ENCODE results near the gene KCNH2. TPM values are rescaled to one million over a fixed set of nuclear protein-coding genes. Genes with fewer than 3 reads are reported as not detected.

Gene KCNH2
- total and polyA plus RNA-seq, 10 of the 15 experiments (the other 5 are each of a cell fraction or from before 2014, with no cell fraction given), result 0.04 to 0.24 (median 0.17) TPM; not detected in 6

DNA sequence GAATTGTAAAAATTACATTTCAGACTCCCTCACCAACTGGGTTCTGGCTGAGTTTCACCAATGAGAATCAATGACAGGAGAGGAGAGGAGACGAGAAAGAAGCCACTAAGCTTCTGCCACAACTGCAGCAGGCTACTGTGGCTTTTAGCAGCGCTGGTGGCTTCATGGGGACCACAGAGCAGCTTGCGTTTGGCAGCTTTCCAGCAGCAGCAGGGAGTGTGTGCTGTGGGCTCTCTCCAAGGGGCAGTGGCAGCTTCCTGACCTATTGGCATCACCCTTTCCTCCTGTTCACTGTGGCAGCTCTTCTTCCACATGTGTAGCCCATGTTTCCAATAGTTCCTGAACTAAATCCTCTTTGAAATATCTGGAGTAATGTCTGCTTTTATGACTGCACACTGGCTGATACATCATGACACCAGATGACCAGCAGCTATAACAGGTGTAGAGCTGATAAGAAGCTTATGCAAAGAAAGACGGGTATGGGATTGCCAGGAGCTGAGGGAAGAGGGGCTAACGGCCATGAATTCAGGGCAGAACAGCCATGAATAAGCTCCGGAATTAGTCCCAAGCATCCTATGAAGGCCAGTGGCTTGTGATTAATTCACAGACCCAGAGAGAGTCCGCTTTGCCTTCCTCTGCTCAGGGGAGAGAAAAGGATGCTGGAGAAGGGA, 46.8 kb downstream of the KCNH2 start:
- H3K4me1 ChIP-seq (ENCODE audit: control insufficient read depth, insufficient read depth, low read length), result no peaks in the 10 kb centered on the region
- SMC1A ChIA-PET (ENCODE audit: uncharacterized antibody, unreplicated experiment), result no interaction called here
- no TSS peak for BruUV-seq (replicated peaks)
- no peaks in the 10 kb centered on the region for H3K9me3 ChIP-seq (replicated peaks; ENCODE audit: control insufficient read depth, insufficient read depth, low read length)
- H3K36me3 ChIP-seq (ENCODE audit: control insufficient read depth in 2 of 2, insufficient read depth in 2 of 2, low read length in 1 of 2), result no peaks in the 10 kb centered on the region
- WGBS (ENCODE audit: insufficient coverage, insufficient replicate concordance, low lambda C conversion rate, missing lambda C conversion rate), result 7% methylated on average over 7 of the region's 7 CpGs
- POLR2A ChIA-PET, result no interaction called here
- no peaks in the 10 kb centered on the region for H3K79me2 ChIP-seq (ENCODE audit: control insufficient read depth, insufficient read depth, low read length)
- ATAC-seq, result no peak
- no peak overlapping the region for H2AFZ ChIP-seq (ENCODE audit: control insufficient read depth, low read depth, low read length)
- in situ Hi-C loops (cut with MboI) (no loop called here), intact Hi-C loops (cut with micrococcal nuclease; ENCODE audit: unreplicated experiment) (no loop called here)
- no peak overlapping the region for H3K27ac ChIP-seq (ENCODE audit: control insufficient read depth, insufficient read depth)
- no peak for FAIRE-seq
- RAD21 ChIA-PET (ENCODE audit: unreplicated experiment), result no interaction called here
- DNase-seq (ENCODE audit: low read depth, low spot score), result no peak
- H3K27me3 ChIP-seq (replicated peaks in 1 of 2; ENCODE audit: control insufficient read depth in 2 of 2, insufficient read depth in 2 of 2, low read length in 1 of 2), result peaks cover 0 to 2% of the 10 kb centered on the region in 2 experiments; a peak in 2 of 4 replicates
- H3K4me3 ChIP-seq, result no peak overlapping the region
- H4K20me1 ChIP-seq (ENCODE audit: control insufficient read depth, insufficient read depth), result no peaks in the 10 kb centered on the region
- CTCF ChIA-PET, result interaction anchor here (0.9 to 1.9 kb wide), 2 partner anchors 33 to 53 kb away, joined by 3 to 7 read pairs; no protein-coding TSS in a partner anchor
- H3K9ac ChIP-seq (ENCODE audit: control insufficient read depth, insufficient read depth, low read length), result no peak overlapping the region
- H3K4me2 ChIP-seq (ENCODE audit: control insufficient read depth, insufficient read depth), result no peak overlapping the region
- TF ChIP-seq ZNF622 (IDR thresholded peaks at IDR 0.05) (no peak), DPF2 (IDR thresholded peaks at IDR 0.05) (no peak), HDGF (IDR thresholded peaks at IDR 0.05) (no peak), SIN3A (IDR thresholded peaks at IDR 0.05; ENCODE audit: low read depth, low read length) (no peak), RCOR1 (conservative IDR thresholded peaks at IDR 0.05; ENCODE audit: low read depth, low read length) (no peak)
- TF ChIP-seq, protein P1, sequence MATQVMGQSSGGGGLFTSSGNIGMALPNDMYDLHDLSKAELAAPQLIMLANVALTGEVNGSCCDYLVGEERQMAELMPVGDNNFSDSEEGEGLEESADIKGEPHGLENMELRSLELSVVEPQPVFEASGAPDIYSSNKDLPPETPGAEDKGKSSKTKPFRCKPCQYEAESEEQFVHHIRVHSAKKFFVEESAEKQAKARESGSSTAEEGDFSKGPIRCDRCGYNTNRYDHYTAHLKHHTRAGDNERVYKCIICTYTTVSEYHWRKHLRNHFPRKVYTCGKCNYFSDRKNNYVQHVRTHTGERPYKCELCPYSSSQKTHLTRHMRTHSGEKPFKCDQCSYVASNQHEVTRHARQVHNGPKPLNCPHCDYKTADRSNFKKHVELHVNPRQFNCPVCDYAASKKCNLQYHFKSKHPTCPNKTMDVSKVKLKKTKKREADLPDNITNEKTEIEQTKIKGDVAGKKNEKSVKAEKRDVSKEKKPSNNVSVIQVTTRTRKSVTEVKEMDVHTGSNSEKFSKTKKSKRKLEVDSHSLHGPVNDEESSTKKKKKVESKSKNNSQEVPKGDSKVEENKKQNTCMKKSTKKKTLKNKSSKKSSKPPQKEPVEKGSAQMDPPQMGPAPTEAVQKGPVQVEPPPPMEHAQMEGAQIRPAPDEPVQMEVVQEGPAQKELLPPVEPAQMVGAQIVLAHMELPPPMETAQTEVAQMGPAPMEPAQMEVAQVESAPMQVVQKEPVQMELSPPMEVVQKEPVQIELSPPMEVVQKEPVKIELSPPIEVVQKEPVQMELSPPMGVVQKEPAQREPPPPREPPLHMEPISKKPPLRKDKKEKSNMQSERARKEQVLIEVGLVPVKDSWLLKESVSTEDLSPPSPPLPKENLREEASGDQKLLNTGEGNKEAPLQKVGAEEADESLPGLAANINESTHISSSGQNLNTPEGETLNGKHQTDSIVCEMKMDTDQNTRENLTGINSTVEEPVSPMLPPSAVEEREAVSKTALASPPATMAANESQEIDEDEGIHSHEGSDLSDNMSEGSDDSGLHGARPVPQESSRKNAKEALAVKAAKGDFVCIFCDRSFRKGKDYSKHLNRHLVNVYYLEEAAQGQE (IDR thresholded peaks at IDR 0.05; ENCODE audit: low read depth, low read length), result no peak
- TF ChIP-seq, protein P2, sequence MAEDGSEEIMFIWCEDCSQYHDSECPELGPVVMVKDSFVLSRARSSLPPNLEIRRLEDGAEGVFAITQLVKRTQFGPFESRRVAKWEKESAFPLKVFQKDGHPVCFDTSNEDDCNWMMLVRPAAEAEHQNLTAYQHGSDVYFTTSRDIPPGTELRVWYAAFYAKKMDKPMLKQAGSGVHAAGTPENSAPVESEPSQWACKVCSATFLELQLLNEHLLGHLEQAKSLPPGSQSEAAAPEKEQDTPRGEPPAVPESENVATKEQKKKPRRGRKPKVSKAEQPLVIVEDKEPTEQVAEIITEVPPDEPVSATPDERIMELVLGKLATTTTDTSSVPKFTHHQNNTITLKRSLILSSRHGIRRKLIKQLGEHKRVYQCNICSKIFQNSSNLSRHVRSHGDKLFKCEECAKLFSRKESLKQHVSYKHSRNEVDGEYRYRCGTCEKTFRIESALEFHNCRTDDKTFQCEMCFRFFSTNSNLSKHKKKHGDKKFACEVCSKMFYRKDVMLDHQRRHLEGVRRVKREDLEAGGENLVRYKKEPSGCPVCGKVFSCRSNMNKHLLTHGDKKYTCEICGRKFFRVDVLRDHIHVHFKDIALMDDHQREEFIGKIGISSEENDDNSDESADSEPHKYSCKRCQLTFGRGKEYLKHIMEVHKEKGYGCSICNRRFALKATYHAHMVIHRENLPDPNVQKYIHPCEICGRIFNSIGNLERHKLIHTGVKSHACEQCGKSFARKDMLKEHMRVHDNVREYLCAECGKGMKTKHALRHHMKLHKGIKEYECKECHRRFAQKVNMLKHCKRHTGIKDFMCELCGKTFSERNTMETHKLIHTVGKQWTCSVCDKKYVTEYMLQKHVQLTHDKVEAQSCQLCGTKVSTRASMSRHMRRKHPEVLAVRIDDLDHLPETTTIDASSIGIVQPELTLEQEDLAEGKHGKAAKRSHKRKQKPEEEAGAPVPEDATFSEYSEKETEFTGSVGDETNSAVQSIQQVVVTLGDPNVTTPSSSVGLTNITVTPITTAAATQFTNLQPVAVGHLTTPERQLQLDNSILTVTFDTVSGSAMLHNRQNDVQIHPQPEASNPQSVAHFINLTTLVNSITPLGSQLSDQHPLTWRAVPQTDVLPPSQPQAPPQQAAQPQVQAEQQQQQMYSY (CRISPR knock-in tag; IDR thresholded peaks at IDR 0.05), result no peak
- TF ChIP-seq, protein P3, sequence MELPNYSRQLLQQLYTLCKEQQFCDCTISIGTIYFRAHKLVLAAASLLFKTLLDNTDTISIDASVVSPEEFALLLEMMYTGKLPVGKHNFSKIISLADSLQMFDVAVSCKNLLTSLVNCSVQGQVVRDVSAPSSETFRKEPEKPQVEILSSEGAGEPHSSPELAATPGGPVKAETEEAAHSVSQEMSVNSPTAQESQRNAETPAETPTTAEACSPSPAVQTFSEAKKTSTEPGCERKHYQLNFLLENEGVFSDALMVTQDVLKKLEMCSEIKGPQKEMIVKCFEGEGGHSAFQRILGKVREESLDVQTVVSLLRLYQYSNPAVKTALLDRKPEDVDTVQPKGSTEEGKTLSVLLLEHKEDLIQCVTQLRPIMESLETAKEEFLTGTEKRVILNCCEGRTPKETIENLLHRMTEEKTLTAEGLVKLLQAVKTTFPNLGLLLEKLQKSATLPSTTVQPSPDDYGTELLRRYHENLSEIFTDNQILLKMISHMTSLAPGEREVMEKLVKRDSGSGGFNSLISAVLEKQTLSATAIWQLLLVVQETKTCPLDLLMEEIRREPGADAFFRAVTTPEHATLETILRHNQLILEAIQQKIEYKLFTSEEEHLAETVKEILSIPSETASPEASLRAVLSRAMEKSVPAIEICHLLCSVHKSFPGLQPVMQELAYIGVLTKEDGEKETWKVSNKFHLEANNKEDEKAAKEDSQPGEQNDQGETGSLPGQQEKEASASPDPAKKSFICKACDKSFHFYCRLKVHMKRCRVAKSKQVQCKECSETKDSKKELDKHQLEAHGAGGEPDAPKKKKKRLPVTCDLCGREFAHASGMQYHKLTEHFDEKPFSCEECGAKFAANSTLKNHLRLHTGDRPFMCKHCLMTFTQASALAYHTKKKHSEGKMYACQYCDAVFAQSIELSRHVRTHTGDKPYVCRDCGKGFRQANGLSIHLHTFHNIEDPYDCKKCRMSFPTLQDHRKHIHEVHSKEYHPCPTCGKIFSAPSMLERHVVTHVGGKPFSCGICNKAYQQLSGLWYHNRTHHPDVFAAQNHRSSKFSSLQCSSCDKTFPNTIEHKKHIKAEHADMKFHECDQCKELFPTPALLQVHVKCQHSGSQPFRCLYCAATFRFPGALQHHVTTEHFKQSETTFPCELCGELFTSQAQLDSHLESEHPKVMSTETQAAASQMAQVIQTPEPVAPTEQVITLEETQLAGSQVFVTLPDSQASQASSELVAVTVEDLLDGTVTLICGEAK (IDR thresholded peaks at IDR 0.05; ENCODE audit: borderline replicate concordance), result no peak
- TF ChIP-seq, protein P4, sequence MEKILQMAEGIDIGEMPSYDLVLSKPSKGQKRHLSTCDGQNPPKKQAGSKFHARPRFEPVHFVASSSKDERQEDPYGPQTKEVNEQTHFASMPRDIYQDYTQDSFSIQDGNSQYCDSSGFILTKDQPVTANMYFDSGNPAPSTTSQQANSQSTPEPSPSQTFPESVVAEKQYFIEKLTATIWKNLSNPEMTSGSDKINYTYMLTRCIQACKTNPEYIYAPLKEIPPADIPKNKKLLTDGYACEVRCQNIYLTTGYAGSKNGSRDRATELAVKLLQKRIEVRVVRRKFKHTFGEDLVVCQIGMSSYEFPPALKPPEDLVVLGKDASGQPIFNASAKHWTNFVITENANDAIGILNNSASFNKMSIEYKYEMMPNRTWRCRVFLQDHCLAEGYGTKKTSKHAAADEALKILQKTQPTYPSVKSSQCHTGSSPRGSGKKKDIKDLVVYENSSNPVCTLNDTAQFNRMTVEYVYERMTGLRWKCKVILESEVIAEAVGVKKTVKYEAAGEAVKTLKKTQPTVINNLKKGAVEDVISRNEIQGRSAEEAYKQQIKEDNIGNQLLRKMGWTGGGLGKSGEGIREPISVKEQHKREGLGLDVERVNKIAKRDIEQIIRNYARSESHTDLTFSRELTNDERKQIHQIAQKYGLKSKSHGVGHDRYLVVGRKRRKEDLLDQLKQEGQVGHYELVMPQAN (conservative IDR thresholded peaks at IDR 0.05), result no peak
